RWPE1 (cell line): ENCODE data around the gene DMAC1.

Source experiments
- CTCF ChIA-PET: fragments of 350-600 bp; sonication (Branson Sonifier 250); formaldehyde crosslinking; extraction: SDS; loops from one replicate; lab custom pipeline; 2021; lab: Yijun Ruan, JAX
- POLR2A ChIA-PET: fragments of 400-600 bp; formaldehyde crosslinking; extraction: SDS; loops from one replicate; lab custom pipeline; 2020; ENCODE audit warnings: antibody characterized with exemption; ENCODE audit not compliant: low non-redundant PET; lab: Yijun Ruan, JAX
- DNase-seq: peaks from one replicate; pipeline ENCODE4 v3.0.0; 2012; ENCODE audit warnings: low spot score
- H3K27ac ChIP-seq: fragments of 450-650 bp; 2 replicates; pipeline ENCODE4 v1.5.1; 2017
- TF ChIP-seq, protein P1 (sequence below): fragments of 450-650 bp; conservative IDR thresholded peaks from 2 replicates; pipeline ENCODE4 v1.5.1; 2017; ENCODE audit warnings: low read depth, mild to moderate bottlenecking

DMAC1 gene

DNA sequence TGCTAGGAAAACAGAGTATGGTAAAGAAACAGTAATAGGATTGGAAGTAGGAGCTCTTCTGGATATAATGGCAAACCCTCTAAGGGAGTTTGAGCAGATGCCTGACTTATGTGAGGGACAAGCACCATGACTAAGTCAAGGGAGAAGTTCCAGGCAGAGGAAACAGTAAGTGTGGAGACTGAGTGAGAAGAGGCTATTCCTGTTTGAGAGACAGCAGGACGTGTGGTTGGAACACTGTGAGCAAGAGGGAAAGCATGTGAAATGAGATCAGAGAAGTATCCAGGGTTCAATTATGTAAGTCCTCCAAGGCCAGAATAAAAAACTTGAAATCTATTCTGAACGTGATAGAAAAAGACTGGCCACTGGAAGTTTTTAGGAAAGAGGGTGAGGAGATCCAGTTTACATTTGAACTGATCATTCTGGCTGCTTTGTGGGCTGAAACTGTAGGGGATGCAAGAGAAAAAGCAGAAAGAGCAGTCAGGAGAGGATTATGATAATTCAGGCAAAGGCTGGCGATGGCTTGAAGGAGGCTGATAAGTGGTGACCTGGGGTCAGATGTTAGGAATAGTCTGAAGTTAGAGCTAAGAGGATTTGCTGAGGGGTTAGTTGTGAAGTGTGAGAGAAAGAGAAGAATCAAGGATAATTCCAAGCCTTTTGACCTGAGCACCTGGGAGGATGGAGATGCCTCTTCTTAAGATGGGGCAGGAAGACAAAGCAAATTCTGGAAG, 19.2 kb downstream of the DMAC1 start:
- CTCF ChIA-PET, result interaction anchor here (0.7 kb wide), 1 partner anchor 74 kb away, joined by 4 read pairs; no protein-coding TSS in a partner anchor
- no peak overlapping the region for H3K27ac ChIP-seq
- POLR2A ChIA-PET, result no interaction called here
- TF ChIP-seq, protein P1, sequence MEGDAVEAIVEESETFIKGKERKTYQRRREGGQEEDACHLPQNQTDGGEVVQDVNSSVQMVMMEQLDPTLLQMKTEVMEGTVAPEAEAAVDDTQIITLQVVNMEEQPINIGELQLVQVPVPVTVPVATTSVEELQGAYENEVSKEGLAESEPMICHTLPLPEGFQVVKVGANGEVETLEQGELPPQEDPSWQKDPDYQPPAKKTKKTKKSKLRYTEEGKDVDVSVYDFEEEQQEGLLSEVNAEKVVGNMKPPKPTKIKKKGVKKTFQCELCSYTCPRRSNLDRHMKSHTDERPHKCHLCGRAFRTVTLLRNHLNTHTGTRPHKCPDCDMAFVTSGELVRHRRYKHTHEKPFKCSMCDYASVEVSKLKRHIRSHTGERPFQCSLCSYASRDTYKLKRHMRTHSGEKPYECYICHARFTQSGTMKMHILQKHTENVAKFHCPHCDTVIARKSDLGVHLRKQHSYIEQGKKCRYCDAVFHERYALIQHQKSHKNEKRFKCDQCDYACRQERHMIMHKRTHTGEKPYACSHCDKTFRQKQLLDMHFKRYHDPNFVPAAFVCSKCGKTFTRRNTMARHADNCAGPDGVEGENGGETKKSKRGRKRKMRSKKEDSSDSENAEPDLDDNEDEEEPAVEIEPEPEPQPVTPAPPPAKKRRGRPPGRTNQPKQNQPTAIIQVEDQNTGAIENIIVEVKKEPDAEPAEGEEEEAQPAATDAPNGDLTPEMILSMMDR, result no peak
- DNase-seq, result no peak

DNA sequence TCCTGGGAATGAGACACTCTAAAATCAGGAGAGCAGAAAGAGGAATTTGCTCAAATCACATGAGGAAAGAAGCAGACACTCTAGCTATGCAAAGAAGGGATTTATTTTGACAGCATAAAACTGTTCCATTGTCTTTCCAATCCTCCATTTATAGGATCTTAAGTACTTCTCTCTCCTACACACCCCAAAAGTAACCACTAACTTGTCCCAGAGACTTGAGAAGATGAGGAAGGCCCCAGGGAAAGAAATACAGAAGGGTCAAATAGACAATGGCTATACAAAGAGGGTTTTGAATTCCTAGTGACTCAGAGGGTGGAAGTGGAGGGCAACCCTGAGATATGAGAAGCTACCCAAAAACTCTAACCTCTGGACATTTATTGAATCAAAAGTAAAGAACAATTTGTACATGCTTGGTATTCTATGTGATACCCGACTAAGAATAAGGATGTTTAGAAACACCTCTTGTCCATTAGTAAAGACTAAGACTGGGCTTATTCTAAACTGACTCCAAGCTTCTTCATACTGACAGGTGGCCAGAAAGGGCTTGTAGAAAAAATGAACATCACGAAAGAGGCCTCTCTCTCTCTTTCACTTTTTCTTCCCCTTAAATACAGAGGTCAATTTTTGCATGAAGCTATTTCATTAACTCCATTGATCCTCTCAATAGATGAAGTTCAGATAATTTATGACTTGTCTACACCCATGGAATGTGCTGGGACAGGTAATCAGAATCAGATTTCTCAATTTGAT, 20.6 kb downstream of the DMAC1 start:
- CTCF ChIA-PET, result no interaction called here
- POLR2A ChIA-PET, result no interaction called here
- H3K27ac ChIP-seq, result no peak overlapping the region
- DNase-seq, result no peak
- TF ChIP-seq, protein P1, result no peak

DNA sequence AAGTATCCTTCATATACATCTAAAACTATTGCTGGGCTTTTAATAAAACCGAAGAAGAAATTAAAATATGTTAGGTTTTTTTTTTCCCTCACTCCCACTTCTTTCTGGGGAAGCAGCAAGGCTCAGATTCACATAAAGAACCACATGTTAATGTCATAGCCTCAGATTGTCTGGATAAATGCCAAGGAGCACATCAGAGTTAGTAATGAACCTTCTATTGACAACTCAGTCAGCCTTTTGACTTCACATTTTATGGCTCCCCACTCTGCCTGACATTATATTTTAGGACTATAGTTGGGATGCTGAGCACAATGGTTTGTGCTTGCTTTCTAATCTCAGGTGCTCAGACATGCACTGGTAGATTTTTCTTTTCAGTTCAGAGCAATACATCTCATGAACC, 21.8 kb downstream of the DMAC1 start:
- ChIA-PET CTCF (no interaction called here), POLR2A (no interaction called here)
- TF ChIP-seq, protein P1, result no peak
- DNase-seq, result no peak
- no peak overlapping the region for H3K27ac ChIP-seq

DNA sequence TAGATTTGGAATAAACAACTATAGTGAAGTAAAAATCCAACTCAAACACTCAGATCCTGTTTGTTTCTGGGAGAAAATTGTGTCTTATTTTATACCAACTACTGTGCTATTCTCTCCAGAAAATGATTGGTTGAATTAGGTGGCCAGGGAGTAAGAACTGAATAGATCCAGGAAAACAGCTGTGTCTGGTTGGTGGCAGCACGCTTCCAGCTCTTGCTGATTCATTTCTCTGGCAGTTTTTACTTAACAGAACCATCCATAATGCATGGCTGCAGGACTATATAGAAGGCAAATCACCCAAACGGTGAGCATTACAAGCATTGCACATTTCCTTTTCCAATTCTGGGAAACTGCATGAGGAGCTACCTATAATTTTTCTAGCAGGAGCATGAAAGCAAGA, 29.5 kb downstream of the DMAC1 start:
- ChIA-PET CTCF (no interaction called here), POLR2A (no interaction called here)
- no peak overlapping the region for H3K27ac ChIP-seq
- TF ChIP-seq, protein P1, result no peak
- no peak for DNase-seq

DNA sequence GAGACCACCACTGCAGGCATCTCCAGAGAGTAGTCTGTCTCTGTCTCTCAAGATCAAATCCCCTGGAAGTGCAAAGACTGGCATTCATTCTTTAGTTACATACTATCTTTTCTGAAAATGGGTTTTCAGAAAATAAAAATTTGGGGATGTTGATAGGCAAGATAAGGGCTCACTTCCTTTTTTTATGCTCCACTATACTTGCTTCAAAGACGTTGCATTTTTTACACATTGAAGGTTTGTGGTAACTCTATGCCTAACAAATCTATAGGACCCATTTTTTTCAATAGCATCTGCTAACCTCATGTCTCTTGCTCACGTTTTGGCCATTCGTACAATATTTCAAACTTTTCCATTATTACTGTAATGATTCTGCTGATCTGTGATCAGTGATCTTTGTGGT, 37.0 kb downstream of the DMAC1 start:
- CTCF ChIA-PET, result no interaction called here
- POLR2A ChIA-PET, result no interaction called here
- TF ChIP-seq, protein P1, result no peak
- no peak overlapping the region for H3K27ac ChIP-seq
- no peak for DNase-seq

DNA sequence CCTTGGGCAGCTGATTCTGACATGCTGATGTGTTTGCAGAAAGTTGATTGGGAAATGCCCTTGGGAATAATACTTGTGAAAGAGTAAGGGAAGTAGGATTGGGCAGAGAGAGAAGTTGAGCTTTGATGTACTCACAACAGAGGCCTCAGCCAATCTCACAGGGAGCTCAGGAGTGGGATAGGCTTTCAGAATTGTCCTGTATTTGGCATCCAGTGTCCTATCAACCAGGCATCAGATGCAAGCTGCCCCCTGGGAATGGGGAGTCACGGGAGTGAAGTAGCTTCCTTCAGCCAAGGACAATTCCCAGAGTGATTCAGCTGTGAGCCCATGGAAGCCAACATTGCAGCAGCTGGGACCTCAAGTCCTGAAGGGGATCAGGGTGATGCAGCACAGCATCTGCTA, 39.6 kb downstream of the DMAC1 start:
- CTCF ChIA-PET, result no interaction called here
- H3K27ac ChIP-seq, result no peak overlapping the region
- POLR2A ChIA-PET, result no interaction called here
- no peak for DNase-seq
- TF ChIP-seq, protein P1, result no peak
